Measurements from ENCODE around the gene FSIP2.
A peak's percentile ranks its signal among the peaks of the same experiment; 100 is the strongest.
"Not testable (repeated sequence)": the region's sequence is repeated elsewhere in the genome, so short reads cannot be mapped to it uniquely, and the experiment has no call there.

Gene FSIP2

DNA sequence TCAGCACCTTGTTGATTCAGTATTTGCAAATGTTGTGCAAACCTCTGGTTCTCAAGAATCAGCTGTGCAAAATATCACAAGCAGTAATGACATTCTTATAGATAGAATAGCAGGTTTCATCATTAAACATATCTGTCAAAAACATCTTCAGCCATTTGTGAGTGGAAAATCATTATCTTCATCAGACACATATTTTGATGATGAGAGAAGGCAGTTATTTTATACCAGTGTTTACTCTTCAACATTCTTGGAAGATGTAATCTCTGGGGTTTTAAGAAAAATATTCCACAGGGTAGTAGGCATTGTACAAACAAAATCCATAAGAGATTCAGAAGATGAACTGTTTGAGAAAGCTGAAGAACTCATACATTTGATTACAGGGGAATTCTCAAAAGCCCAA is 64.3 kb downstream of the FSIP2 start:
- FAIRE-seq = no peak

DNA sequence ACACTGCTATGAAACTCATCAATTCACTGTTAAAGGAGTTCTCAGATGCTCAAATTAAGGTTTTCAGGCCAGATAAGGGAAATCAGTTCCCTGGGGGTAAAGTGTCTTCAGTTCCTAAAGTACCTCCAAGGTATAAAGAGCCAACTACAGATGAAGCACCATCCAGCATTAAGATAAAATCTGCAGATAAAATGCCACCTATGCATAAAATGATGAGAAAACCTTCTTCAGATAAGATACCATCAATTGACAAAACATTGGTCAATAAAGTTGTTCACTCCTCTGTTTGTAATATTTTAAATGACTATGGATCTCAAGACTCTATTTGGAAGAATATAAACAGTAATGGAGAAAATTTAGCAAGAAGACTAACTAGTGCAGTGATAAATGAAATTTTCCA is 68.2 kb downstream of the FSIP2 start:
- no peak for FAIRE-seq

DNA sequence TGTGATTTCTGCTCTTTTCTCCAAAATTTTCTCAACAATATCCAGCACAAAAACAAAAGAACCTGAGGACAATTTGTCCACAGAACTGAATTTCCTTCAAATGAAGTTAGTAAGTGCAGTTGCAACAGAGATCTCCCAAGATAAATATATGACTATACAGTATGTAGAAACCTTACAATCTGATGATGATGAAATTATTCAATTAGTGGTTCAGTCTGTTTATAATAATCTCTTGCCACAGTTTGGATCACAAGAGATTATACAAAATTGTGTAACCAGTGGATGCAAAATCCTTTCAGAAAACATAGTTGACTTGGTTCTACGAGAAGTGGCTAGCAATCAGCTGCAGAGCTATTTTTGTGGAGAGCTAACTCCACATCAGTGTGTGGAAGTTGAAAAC is 68.7 kb downstream of the FSIP2 start:
- no peak for FAIRE-seq

DNA sequence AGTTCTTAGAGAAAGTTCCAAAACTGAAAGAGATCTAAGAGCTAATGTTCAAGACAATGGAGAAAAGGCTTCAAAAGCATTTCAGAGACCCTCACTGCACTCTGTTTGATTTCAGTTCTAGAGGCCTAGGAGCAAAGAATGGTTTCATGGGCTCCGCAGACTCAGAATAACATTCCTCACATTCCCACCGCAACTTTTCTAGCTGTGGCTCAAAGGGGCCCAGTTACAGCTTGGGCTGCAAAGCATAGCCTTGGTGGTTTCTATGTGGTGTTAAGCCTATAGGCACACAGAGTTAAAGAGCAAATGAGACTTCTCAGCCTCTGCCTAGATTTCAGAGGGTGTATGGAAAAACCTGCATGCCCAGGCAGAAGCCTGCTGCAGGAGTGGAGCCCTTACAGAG is 73.0 kb downstream of the FSIP2 start:
- no peak for FAIRE-seq

DNA sequence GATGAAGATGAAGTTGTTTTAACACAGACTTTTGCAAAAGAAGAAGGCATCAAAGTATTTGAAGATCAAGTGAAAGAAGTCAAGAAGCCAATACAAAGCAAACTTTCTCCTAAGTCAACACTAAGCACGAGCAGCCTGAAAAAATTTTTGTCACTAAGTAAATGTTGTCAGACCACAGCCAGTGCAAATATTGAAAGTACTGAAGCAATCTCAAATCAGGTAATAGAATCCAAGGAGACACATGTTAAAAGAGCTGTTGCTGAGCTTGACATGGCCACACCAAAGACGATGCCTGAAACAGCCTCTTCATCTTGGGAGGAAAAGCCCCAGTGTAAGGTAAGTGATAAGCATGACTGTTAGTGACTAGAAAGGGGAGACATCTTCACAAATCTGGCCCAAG is 75.1 kb downstream of the FSIP2 start:
- FAIRE-seq = no peak

- FAIRE-seq = no peak
Measured at GRCh38 chr2:185817991-185818390, 79.4 kb downstream of the FSIP2 start.

- FAIRE-seq = no peak
Measured at GRCh38 chr2:185821467-185821866, 82.9 kb downstream of the FSIP2 start.

DNA sequence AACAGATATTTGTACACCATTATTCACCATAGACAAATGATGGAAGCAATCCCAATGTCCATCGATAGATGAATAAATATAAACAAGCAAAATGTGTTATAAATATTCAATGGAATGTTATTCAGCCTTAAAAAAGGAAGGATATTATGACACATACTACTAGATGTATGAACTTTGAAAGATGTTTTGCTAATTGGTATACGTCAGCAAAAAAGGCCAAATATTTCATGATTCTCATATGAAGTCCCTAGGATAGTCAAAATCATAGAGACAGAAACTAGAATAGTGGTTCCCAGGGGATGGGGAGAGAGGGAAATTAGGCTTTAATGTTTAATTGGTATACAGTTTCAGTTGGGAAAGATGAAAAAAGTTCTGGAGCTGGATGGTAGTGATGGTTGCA is 85.2 kb downstream of the FSIP2 start:
- no peak for FAIRE-seq

GRCh38 chr2:185825557-185825956 is 87.0 kb downstream of the FSIP2 start:
- no peak for FAIRE-seq

- no peak for FAIRE-seq
Measured at GRCh38 chr2:185828326-185828725, 89.7 kb downstream of the FSIP2 start.

GRCh38 chr2:185833864-185834263 is 95.3 kb downstream of the FSIP2 start:
- peak; percentile 87 for FAIRE-seq

GRCh38 chr2:185835974-185836373 is 97.4 kb downstream of the FSIP2 start:
- FAIRE-seq = no peak

DNA sequence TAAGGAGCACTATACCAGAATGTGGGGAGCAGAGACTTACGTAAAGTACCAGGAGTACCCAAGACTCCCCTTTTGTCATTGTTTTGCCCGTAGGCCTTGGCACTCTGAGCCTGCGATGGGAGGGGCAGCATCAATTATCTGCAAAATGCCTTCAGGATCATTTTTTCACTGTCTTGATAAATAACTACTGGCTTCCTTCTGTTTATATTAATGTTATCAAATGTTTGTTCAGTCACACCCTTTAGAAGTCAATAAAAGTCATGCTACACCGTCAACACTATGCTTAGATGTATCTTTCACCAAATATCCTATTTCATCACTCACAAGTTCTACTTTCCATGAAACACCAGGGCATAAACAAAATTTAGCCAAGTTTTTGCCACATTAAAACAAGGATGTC is 116.3 kb downstream of the FSIP2 start:
- FAIRE-seq = no peak

DNA sequence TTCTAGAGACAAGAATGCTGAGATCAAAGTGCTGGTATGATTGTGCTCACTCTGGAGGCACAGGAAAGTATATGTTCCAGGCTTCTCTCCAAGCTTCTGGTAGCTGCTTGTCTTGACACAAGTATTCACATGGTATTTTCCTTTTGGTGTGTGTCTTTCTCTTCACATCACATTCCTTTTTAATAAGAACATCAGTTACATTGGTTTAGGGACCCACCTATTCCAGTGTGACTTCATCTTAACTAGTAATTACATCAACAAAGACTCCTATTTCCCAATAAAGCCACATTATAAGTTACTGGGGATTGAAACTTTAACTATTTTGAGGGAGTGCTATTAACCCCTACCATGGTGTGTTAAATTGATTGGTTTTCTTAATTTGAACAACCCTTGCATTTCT is 119.1 kb downstream of the FSIP2 start:
- no peak for FAIRE-seq

DNA sequence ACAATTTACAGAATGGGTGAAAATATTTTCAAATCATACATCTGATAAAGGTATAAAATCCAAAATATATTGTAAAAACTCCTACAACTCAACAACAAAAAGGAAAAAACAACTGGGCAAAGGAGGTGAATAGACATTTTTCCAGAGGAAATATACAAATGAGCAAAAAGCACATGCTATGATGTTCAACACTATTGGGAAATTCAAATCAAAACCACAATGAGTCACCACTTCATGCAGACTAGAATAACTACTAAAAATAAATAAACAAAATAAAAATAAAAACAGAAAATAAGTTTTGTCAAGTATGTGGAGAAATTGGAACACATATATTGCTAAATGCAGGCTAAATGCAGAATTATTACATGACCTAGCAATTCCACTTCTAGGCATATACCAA is 120.9 kb downstream of the FSIP2 start:
- peak; percentile 31 for FAIRE-seq

- no peak for FAIRE-seq
Measured at GRCh38 chr2:185860321-185860720, 121.7 kb downstream of the FSIP2 start.

DNA sequence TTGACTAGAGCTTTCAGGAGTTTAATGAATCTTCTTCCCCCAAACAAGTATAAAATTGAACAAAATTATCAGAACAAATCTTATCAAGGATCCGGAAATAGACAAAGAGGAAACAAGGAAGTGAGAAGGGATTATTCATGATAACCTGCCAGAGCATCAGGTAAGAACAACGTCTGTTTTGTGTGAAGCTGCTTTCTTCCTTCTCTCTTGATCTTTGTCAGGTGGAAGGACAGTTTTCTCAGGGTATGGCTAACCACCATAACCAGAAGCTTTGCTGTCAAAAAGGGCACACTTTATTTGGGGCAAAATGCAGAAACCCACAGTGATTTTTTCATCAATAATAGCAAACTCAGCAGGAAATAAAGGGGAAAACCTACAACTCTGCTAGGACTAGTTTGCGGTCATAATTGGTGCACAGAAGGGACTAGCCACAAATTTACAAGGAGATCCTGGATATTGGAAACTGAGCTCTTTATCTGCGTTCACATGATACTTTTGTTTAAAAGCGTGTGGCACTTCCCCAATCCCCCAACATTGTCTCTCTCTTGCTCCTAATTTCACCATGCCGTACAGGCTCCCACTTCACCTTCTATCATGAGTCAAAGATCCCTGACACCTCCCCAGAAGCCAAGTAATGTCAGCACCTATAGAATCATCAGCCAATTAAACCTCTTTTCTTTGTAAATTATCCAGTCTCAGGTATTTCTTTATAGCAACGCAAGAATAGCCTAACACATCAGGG is 124.2 kb downstream of the FSIP2 start:
- FAIRE-seq = no peak

GRCh38 chr2:185864468-185865260 is 126.1 kb downstream of the FSIP2 start:
- not testable (repeated sequence) for FAIRE-seq

DNA sequence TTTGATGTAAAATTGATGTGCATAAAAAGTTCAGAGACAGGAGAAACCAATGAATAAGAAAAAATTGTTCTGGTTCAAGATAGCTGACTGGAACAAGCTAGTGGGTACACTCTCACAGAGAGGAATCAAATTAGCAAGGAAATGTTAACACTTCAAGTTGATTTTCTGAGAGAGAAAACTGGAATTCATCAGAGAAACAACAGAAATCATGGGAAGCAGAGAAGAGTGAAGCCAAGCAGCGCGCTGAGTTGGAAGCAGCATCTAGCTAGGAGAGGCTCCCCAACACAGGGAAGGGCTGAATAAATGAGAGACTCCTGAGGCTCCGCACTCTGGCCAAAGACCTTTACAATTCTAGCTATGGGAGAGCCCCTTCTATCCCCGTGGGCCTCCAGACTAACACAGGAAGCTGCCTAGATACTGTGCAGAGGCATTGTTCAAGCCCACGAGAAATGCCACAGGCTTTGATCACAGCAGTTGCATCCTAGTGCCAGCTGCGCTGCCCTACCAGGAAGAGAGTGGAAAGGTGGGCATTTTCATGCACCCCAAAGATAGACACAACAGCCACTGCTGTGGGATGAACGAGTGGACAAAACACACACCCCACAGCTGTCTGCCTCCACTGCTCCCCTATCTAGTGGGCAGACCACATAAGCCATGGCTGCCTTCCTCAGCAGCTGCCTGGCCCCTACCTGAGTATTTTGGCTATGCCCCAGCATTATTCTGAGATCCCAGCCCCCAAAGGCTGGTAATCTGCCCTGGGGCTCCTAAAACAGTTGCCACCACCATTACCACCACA is 136.7 kb downstream of the FSIP2 start:
- FAIRE-seq = no peak

DNA sequence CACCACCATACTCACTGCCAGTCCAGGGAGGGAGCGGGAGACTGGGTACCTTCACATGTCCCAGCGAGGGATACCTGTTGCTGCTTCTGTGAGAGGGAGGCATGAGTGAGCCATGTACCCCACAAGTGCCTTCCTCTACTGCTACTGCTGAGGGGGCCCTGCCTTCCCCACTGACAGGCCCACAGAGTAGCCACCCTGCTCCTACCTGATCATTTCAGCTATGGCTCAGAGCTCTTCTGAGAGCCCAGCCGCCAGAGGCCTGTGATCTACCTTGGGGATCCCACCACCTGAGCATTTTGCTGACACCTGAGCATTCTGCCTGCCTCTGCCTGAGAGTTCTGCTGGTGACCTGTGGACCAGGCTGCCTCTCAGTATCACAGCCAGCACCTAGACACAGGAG is 137.6 kb downstream of the FSIP2 start:
- no peak for FAIRE-seq

DNA sequence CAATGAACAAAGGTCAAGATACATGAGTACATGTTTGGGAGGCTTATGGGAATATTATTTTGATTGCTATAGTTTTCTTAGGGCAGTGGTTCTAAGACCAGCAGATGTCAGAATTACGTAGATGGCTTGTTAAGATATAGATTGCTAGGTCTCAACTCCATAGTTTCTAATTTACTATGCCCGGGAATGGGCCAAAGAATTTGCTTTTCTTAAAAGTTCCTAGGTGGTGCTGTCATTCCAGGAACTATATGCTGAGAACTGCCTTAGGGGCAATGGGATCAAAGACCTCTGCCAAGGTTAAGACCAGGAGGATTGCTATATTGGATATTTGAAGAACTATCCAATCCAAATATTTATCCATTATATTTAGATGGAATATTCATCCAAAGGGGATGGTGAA is 141.8 kb downstream of the FSIP2 start:
- FAIRE-seq = no peak

All from endometrium (tissue), 2 donors.